GM12878 (cell line): Measurements from ENCODE around the gene SNX12. TPM values are rescaled to one million over a fixed set of nuclear protein-coding genes. Genes with fewer than 3 reads are reported as not detected.

Experiments
- ATAC-seq: fragments of 200-7000 bp; cut with Tn5 transposase; 3 replicates; pipeline ENCODE4 v1.9.1; 2020; ENCODE audit warnings: mild to moderate bottlenecking, moderate library complexity
- BruUV-seq: library from RNA; stranded (reverse); fragments of 400-500 nt; replicated peaks from 2 replicates; lab custom pipeline; 2021; lab: Mats Ljungman, UMichigan
- CTCF ChIA-PET: fragments of 300-600 bp; sonication (Branson Sonifier 250); formaldehyde crosslinking; extraction: SDS; loops from one replicate; lab custom pipeline; 2021; ENCODE audit warnings: inconsistent platforms; lab: Yijun Ruan, JAX
- POLR2A ChIA-PET: fragments of 350-600 bp; formaldehyde crosslinking; extraction: SDS; loops from one replicate; lab custom pipeline; 2021; ENCODE audit warnings: inconsistent platforms; lab: Charles Lee
- RAD21 ChIA-PET: fragments of 300-600 bp; sonication (Branson Sonifier 250); formaldehyde crosslinking; loops from one replicate; lab custom pipeline; 2023; ENCODE audit warnings: antibody characterized with exemption; ENCODE audit not compliant: unreplicated experiment; lab: Charles Lee
- SMC1A ChIA-PET: fragments of 300-600 bp; sonication (Branson Sonifier 250); formaldehyde crosslinking; loops from one replicate; lab custom pipeline; 2023; ENCODE audit not compliant: unreplicated experiment, uncharacterized antibody; lab: Charles Lee
- DNase-seq: peaks from one replicate; pipeline ENCODE4 v3.0.0-alpha.2; 2011; ENCODE audit warnings: low read depth, low spot score
- FAIRE-seq: peaks from 3 replicates; lab custom pipeline; 2011; peaks lifted over from hg19 to GRCh38; lab: Jason Lieb, UNC
- H2AFZ ChIP-seq: 2 replicates; pipeline ENCODE4 v1.6.0; 2011; ENCODE audit warnings: low read depth, low read length, control low read depth; ENCODE audit not compliant: control insufficient read depth
- H3K27ac ChIP-seq: 2 replicates; pipeline ENCODE4 v1.5.1; 2011; ENCODE audit warnings: control low read depth; ENCODE audit not compliant: control insufficient read depth, insufficient read depth
- H3K27me3 ChIP-seq, 2 experiments: replicated peaks in 1 of 2; 2 replicates each; pipeline versions ENCODE4 v1.6.0 to v1.6.1; 2011; ENCODE audit warnings: low read length in 1 of 2; ENCODE audit not compliant: control insufficient read depth in 2 of 2, insufficient read depth in 2 of 2
- H3K36me3 ChIP-seq, 2 experiments: 2 replicates each; pipeline ENCODE4 v1.5.1; 2011; ENCODE audit warnings: low read length in 1 of 2; ENCODE audit not compliant: control insufficient read depth in 2 of 2, insufficient read depth in 2 of 2
- H3K4me1 ChIP-seq: 2 replicates; pipeline ENCODE4 v1.6.1; 2011; ENCODE audit warnings: mild to moderate bottlenecking, low read length, moderate library complexity, mixed read lengths; ENCODE audit not compliant: control insufficient read depth, insufficient read depth
- H3K4me2 ChIP-seq: 2 replicates; pipeline ENCODE4 v1.6.0; 2011; ENCODE audit warnings: control low read depth; ENCODE audit not compliant: control insufficient read depth, insufficient read depth
- H3K4me3 ChIP-seq: fragments of 200-600 bp; sonication (generic); 2 replicates; pipeline ENCODE4 v1.5.1; 2016
- H3K79me2 ChIP-seq: 2 replicates; pipeline ENCODE4 v1.6.0; 2011; ENCODE audit warnings: low read length; ENCODE audit not compliant: control insufficient read depth, insufficient read depth
- H3K9ac ChIP-seq: 2 replicates; pipeline ENCODE4 v1.8.0; 2011; ENCODE audit warnings: low read length, control low read depth, mixed read lengths; ENCODE audit not compliant: control insufficient read depth, insufficient read depth
- H3K9me3 ChIP-seq: replicated peaks from 3 replicates; pipeline ENCODE4 v1.5.1; 2011; ENCODE audit warnings: mild to moderate bottlenecking, low read length; ENCODE audit not compliant: control insufficient read depth, insufficient read depth
- H4K20me1 ChIP-seq: 2 replicates; pipeline ENCODE4 v1.6.0; 2011; ENCODE audit not compliant: control insufficient read depth, insufficient read depth
- CHD1 ChIP-seq: IDR thresholded peaks from 2 replicates; pipeline ENCODE4 v1.6.1; 2012; ENCODE audit warnings: low read depth, low read length, improper control_type of control experiment
- ELK1 ChIP-seq: IDR thresholded peaks from 2 replicates; pipeline ENCODE4 v1.6.1; 2012; ENCODE audit warnings: low read depth, low read length, improper control_type of control experiment
- FOXM1 ChIP-seq: IDR thresholded peaks from 2 replicates; pipeline ENCODE4 v1.6.1; 2012; ENCODE audit warnings: low read depth, mild to moderate bottlenecking, inconsistent platforms, low read length, moderate library complexity
- GABPA ChIP-seq: IDR thresholded peaks from 2 replicates; pipeline ENCODE4 v1.6.1; 2014; ENCODE audit warnings: antibody characterized with exemption, low read depth, mild to moderate bottlenecking, inconsistent platforms
- KAT2A ChIP-seq: conservative IDR thresholded peaks from 2 replicates; pipeline ENCODE4 v1.6.1; 2011; ENCODE audit warnings: low read depth, low read length; ENCODE audit not compliant: control insufficient read depth
- MEF2B ChIP-seq: fragments of 450-650 bp; IDR thresholded peaks from 2 replicates; pipeline ENCODE4 v1.6.1; 2018; ENCODE audit warnings: mild to moderate bottlenecking, moderate library complexity; ENCODE audit not compliant: partially characterized antibody, poor library complexity, severe bottlenecking
- NR2C2 ChIP-seq: IDR thresholded peaks from 2 replicates; pipeline ENCODE4 v1.6.1; 2011; ENCODE audit warnings: borderline replicate concordance, low read depth; ENCODE audit not compliant: control insufficient read depth, insufficient read length
- NRF1 ChIP-seq: conservative IDR thresholded peaks from 2 replicates; pipeline ENCODE4 v1.6.1; 2011; ENCODE audit warnings: mild to moderate bottlenecking, low read depth, low read length, improper control_type of control experiment
- PKNOX1 ChIP-seq: fragments of 450-650 bp; IDR thresholded peaks from 2 replicates; pipeline ENCODE4 v1.6.1; 2016; ENCODE audit warnings: mild to moderate bottlenecking
- POLR2AphosphoS5 ChIP-seq: IDR thresholded peaks from 2 replicates; pipeline ENCODE4 v1.6.1; 2011; ENCODE audit warnings: mild to moderate bottlenecking, low read length, inconsistent platforms
- RAD51 ChIP-seq: fragments of 450-650 bp; IDR thresholded peaks from 2 replicates; pipeline ENCODE4 v1.6.1; 2016; ENCODE audit warnings: moderate library complexity, mild to moderate bottlenecking, inconsistent platforms
- REST ChIP-seq: IDR thresholded peaks from 2 replicates; pipeline ENCODE4 v1.6.1; 2012; ENCODE audit warnings: mild to moderate bottlenecking, low read depth, low read length
- RUNX3 ChIP-seq: IDR thresholded peaks from 2 replicates; pipeline ENCODE4 v1.6.1; 2012; ENCODE audit warnings: low read length, inconsistent platforms
- SIN3A ChIP-seq: IDR thresholded peaks from 2 replicates; pipeline ENCODE4 v1.6.1; 2012; ENCODE audit warnings: low read depth, low read length, improper control_type of control experiment
- ZNF207 ChIP-seq: fragments of 450-650 bp; IDR thresholded peaks from 2 replicates; pipeline ENCODE4 v1.6.1; 2014; ENCODE audit warnings: antibody characterized with exemption, mild to moderate bottlenecking, borderline replicate concordance
- WGBS: methylation state at CpG from one replicate; pipeline ENCODE4 v1.1.6; 2016; ENCODE audit warnings: low lambda C conversion rate; ENCODE audit not compliant: insufficient replicate concordance, insufficient coverage; ENCODE audit errors: missing lambda C conversion rate; 5-methylcytosine and 5-hydroxymethylcytosine counted together
- in situ Hi-C: fragments of 300-500 bp; cut with MboI; formaldehyde crosslinking; loops from 9 replicates; pipeline ENCODE4 v1.14.3; 2018; ENCODE audit warnings: mixed read lengths
- intact Hi-C: fragments of 100-400 bp; cut with micrococcal nuclease; formaldehyde crosslinking; loops from one replicate; pipeline ENCODE4 v1.14.2; 2022; ENCODE audit not compliant: unreplicated experiment
- polyA plus RNA-seq, 11 experiments: library from polyadenylated mRNA; depleted of rRNA in 4 of 11; unstranded in 6 of 11; stranded (reverse) in 5 of 11; fragments of >200 nt; fragmentation: Nextera tagmentation in 4 of 11; fragmentation: Illumina TruSeq in 1 of 11; extraction: Ambion mirVana in 4 of 11; extraction: Trizol in 1 of 11; gene quantifications; 1 replicate in 1 of 11; 2 replicates in 10 of 11; pipeline versions ENCODE4 v1.2.1 to v1.2.3, GENCODE V29; 2011 to 2016; ENCODE audit warnings: inconsistent platforms in 2 of 11, missing spikeins in 2 of 11, low read depth in 1 of 11
- total RNA-seq, 4 experiments: library from RNA; depleted of rRNA in 3 of 4; stranded (reverse); fragments of >200 nt in 3 of 4; fragmentation: Illumina TruSeq in 1 of 4; extraction: Trizol in 1 of 4; gene quantifications; 2 replicates each; pipeline versions ENCODE4 v1.2.1 to v1.2.3, GENCODE V29; 2013 to 2021

Gene SNX12
- total and polyA plus RNA-seq, 10 of the 15 experiments (the other 5 are each of a cell fraction or from before 2014, with no cell fraction given): 4.4 to 50.4 (median 34.2) TPM

GRCh38 chrX:71096760-71097032 lies 28.6 kb upstream of the SNX12 start:
- no peaks in the 10 kb centered on the region for H3K9me3 ChIP-seq
- SMC1A ChIA-PET: interaction anchor here (1.2 to 2.7 kb wide), 3 partner anchors 21 to 83 kb away, joined by 5 to 10 read pairs (median 7); partner anchors contain the start of gene MED12
- 38% methylated on average over 9 of the region's 9 CpGs for WGBS
- no peak overlapping the region for H3K27ac ChIP-seq
- RAD21 ChIA-PET: interaction anchor here (0.6 to 2.4 kb wide), 4 partner anchors 15 to 187 kb away, joined by 5 to 10 read pairs (median 6); partner anchors contain the start of genes IL2RG and NONO
- in situ Hi-C loops: no loop called here
- no peak for DNase-seq
- peak overlapping the region; percentile 62; the same call in 1 of the 2 replicates for H3K9ac ChIP-seq
- POLR2A ChIA-PET: interaction anchor here (1.1 to 1.3 kb wide), 2 partner anchors 15 to 85 kb away, joined by 3 to 4 read pairs; partner anchors contain the start of gene IL2RG
- TF ChIP-seq PKNOX1 (no peak), RUNX3 (no peak), POLR2AphosphoS5 (no peak), NR2C2 (no peak), MEF2B (no peak), REST (no peak), ZNF207 (no peak), GABPA (no peak), ELK1 (no peak), RAD51 (no peak), CHD1 (no peak), NRF1 (no peak), FOXM1 (no peak), SIN3A (no peak), KAT2A (no peak)
- intact Hi-C loops: loop anchor here (10.0 kb wide), 1 partner anchor 188 kb away; the partner anchor contains the start of gene NONO
- peak overlapping the region; percentile 64 for H3K4me3 ChIP-seq
- 0 out of 2 replicates have a peak overlapping the region, but pooled peaks have one; percentile 81 for H2AFZ ChIP-seq
- no TSS peak for BruUV-seq
- CTCF ChIA-PET: interaction anchor here (1.7 to 2.3 kb wide), 3 partner anchors 15 to 32 kb away, joined by 9 to 22 read pairs (median 10); partner anchors contain the start of genes IL2RG and MED12
- H3K79me2 ChIP-seq: no peaks in the 10 kb centered on the region
- H3K4me1 ChIP-seq: no peaks in the 10 kb centered on the region
- H4K20me1 ChIP-seq: no peaks in the 10 kb centered on the region
- no peak for FAIRE-seq
- ATAC-seq: no peak
- peak overlapping the region; percentile 79 for H3K4me2 ChIP-seq
- H3K27me3 ChIP-seq: no peaks in the 10 kb centered on the region
- no peaks in the 10 kb centered on the region for H3K36me3 ChIP-seq
